SK-N-SH treated with all-trans-retinoic acid at 6 μM for 48 hours (cell line): ENCODE data around the gene TRAPPC10.

Source experiments
- ATAC-seq: fragments of 200-7000 bp; cut with Tn5 transposase; 3 replicates; pipeline ENCODE4 v1.9.1; 2020; ENCODE audit warnings: mild to moderate bottlenecking, moderate library complexity
- ARNTL ChIP-seq: fragments of 450-650 bp; formaldehyde crosslinking; IDR thresholded peaks from 2 replicates; pipeline ENCODE4 v1.5.0; 2020; ENCODE audit warnings: low read depth, mild to moderate bottlenecking, moderate library complexity, borderline replicate concordance
- BACH2 ChIP-seq: fragments of 250-450 bp; sonication (Bioruptor Pico); IDR thresholded peaks from 2 replicates; pipeline ENCODE4 v1.9.0; 2021; ENCODE audit warnings: mild to moderate bottlenecking, borderline replicate concordance
- CREB5 ChIP-seq: fragments of 250-450 bp; sonication (Bioruptor Pico); IDR thresholded peaks from 2 replicates; pipeline ENCODE4 v1.5.1; 2020; ENCODE audit warnings: low read depth, mild to moderate bottlenecking, moderate library complexity
- CSDC2 ChIP-seq: fragments of 250-450 bp; sonication (Bioruptor Pico); IDR thresholded peaks from 2 replicates; pipeline ENCODE4 v1.5.0; 2020; ENCODE audit warnings: mild to moderate bottlenecking, moderate library complexity
- ESRRG ChIP-seq: fragments of 250-450 bp; sonication (Bioruptor Pico); IDR thresholded peaks from 2 replicates; pipeline ENCODE4 v1.6.1; 2021; ENCODE audit warnings: mild to moderate bottlenecking
- GLIS3 ChIP-seq: fragments of 250-450 bp; sonication (Bioruptor Pico); IDR thresholded peaks from 2 replicates; pipeline ENCODE4 v1.5.0; 2020; ENCODE audit warnings: mild to moderate bottlenecking, moderate library complexity
- ISL1 ChIP-seq: fragments of 250-450 bp; sonication (Bioruptor Pico); IDR thresholded peaks from 2 replicates; pipeline ENCODE4 v2.1.2; 2022; ENCODE audit warnings: mild to moderate bottlenecking, moderate library complexity
- OSR1 ChIP-seq: fragments of 250-450 bp; sonication (Bioruptor Pico); IDR thresholded peaks from 2 replicates; pipeline ENCODE4 v1.8.0; 2022; ENCODE audit warnings: moderate library complexity, mild to moderate bottlenecking, inconsistent platforms
- PATZ1 ChIP-seq: fragments of 250-450 bp; sonication (Bioruptor Pico); IDR thresholded peaks from 2 replicates; pipeline ENCODE4 v1.8.0; 2020; ENCODE audit warnings: mild to moderate bottlenecking, moderate library complexity, borderline replicate concordance
- POU6F1 ChIP-seq: fragments of 250-450 bp; sonication (Bioruptor Pico); IDR thresholded peaks from 2 replicates; pipeline ENCODE4 v1.8.0; 2021; ENCODE audit warnings: low read depth, mild to moderate bottlenecking, moderate library complexity, borderline replicate concordance
- PPARA ChIP-seq: fragments of 250-450 bp; sonication (Bioruptor Pico); IDR thresholded peaks from 2 replicates; pipeline ENCODE4 v1.5.0; 2020; ENCODE audit warnings: mild to moderate bottlenecking, borderline replicate concordance
- RARB ChIP-seq: fragments of 250-450 bp; sonication (Bioruptor Pico); IDR thresholded peaks from 2 replicates; pipeline ENCODE4 v1.8.0; 2021; ENCODE audit warnings: mild to moderate bottlenecking, moderate library complexity
- SNAI2 ChIP-seq: fragments of 250-450 bp; sonication (Bioruptor Pico); IDR thresholded peaks from 2 replicates; pipeline ENCODE4 v1.5.0; 2020; ENCODE audit warnings: mild to moderate bottlenecking, moderate library complexity
- TCF4 ChIP-seq: fragments of 250-450 bp; sonication (Bioruptor Pico); IDR thresholded peaks from 2 replicates; pipeline ENCODE4 v1.8.0; 2021; ENCODE audit warnings: mild to moderate bottlenecking, moderate library complexity, borderline replicate concordance
- TOX ChIP-seq: fragments of 250-450 bp; sonication (Bioruptor Pico); IDR thresholded peaks from 2 replicates; pipeline ENCODE4 v1.8.0; 2021; ENCODE audit warnings: mild to moderate bottlenecking, moderate library complexity, borderline replicate concordance
- TSHZ2 ChIP-seq: fragments of 250-450 bp; sonication (Bioruptor Pico); IDR thresholded peaks from 2 replicates; pipeline ENCODE4 v1.5.0; 2020; ENCODE audit warnings: mild to moderate bottlenecking, moderate library complexity
- ZC3H10 ChIP-seq: fragments of 250-450 bp; sonication (Bioruptor Pico); IDR thresholded peaks from 2 replicates; pipeline ENCODE4 v1.5.1; 2021; ENCODE audit warnings: mild to moderate bottlenecking, moderate library complexity
- ZFP3 ChIP-seq: fragments of 250-450 bp; sonication (Bioruptor Pico); IDR thresholded peaks from 2 replicates; pipeline ENCODE4 v1.5.0; 2020; ENCODE audit warnings: mild to moderate bottlenecking, moderate library complexity
- ZFP30 ChIP-seq: fragments of 450-650 bp; formaldehyde crosslinking; IDR thresholded peaks from 2 replicates; pipeline ENCODE4 v1.5.0; 2022; ENCODE audit warnings: mild to moderate bottlenecking, moderate library complexity
- ZNF565 ChIP-seq: fragments of 450-650 bp; formaldehyde crosslinking; conservative IDR thresholded peaks from 2 replicates; pipeline ENCODE4 v1.5.0; 2020; ENCODE audit warnings: low read depth, mild to moderate bottlenecking, moderate library complexity
- ZNF70 ChIP-seq: fragments of 450-650 bp; formaldehyde crosslinking; IDR thresholded peaks from 2 replicates; pipeline ENCODE4 v1.5.0; 2020; ENCODE audit warnings: mild to moderate bottlenecking, moderate library complexity

TRAPPC10 gene

GRCh38 chr21:44049182-44049581, 37.1 kb downstream of the TRAPPC10 start (continued):
- TF ChIP-seq PATZ1 (CRISPR knock-in tag) (no peak), ZC3H10 (CRISPR knock-in tag) (no peak), TCF4 (CRISPR knock-in tag) (no peak)

- TF ChIP-seq ESRRG (CRISPR knock-in tag): no peak
- TF ChIP-seq RARB (CRISPR knock-in tag): no peak
- no peak for TF ChIP-seq GLIS3 (CRISPR knock-in tag)
- TF ChIP-seq TCF4 (CRISPR knock-in tag): no peak
- TF ChIP-seq ISL1 (CRISPR knock-in tag): no peak
- no peak for TF ChIP-seq ARNTL (CRISPR knock-in tag)
- no peak for TF ChIP-seq PPARA (CRISPR knock-in tag)
- no peak for TF ChIP-seq TOX (CRISPR knock-in tag)
- no peak for TF ChIP-seq ZNF565 (CRISPR knock-in tag)
- no peak for TF ChIP-seq CSDC2
- no peak for TF ChIP-seq BACH2 (CRISPR knock-in tag)
- no peak for TF ChIP-seq ZFP3 (CRISPR knock-in tag)
- TF ChIP-seq ZNF70 (CRISPR knock-in tag): no peak
- no peak for TF ChIP-seq PATZ1 (CRISPR knock-in tag)
- peak; percentile 39; the same call in 2 of the 3 replicates for ATAC-seq
Observed at GRCh38 chr21:44049606-44050005, 37.5 kb downstream of the TRAPPC10 start.

- no peak for TF ChIP-seq POU6F1 (CRISPR knock-in tag)
- TF ChIP-seq TOX (CRISPR knock-in tag): no peak
- TF ChIP-seq SNAI2: no peak
- no peak for TF ChIP-seq OSR1 (CRISPR knock-in tag)
- no peak for TF ChIP-seq ZFP3 (CRISPR knock-in tag)
- no peak for TF ChIP-seq ISL1 (CRISPR knock-in tag)
- TF ChIP-seq ARNTL (CRISPR knock-in tag): no peak
- TF ChIP-seq TCF4 (CRISPR knock-in tag): no peak
- no peak for TF ChIP-seq PPARA (CRISPR knock-in tag)
- TF ChIP-seq CSDC2: no peak
- no peak for TF ChIP-seq ESRRG (CRISPR knock-in tag)
- TF ChIP-seq TSHZ2 (CRISPR knock-in tag): no peak
- no peak for TF ChIP-seq ZC3H10 (CRISPR knock-in tag)
- TF ChIP-seq ZFP30 (CRISPR knock-in tag): no peak
- TF ChIP-seq CREB5: no peak
- no peak for TF ChIP-seq ZNF70 (CRISPR knock-in tag)
- no peak for TF ChIP-seq BACH2 (CRISPR knock-in tag)
- no peak for ATAC-seq
Observed at GRCh38 chr21:44050276-44050675, 38.2 kb downstream of the TRAPPC10 start.
